Fibroblast of the conjunctiva (primary cell): ENCODE results near the gene CYP1A1.

Experiments used
- DNase-seq: peaks from one replicate; pipeline ENCODE4 v3.0.0-alpha.2; 2010; ENCODE audit warnings: low read depth

CYP1A1 gene

GRCh38 chr15:74692327-74692726, 33.0 kb downstream of the CYP1A1 start:
- no peak for DNase-seq

GRCh38 chr15:74683758-74684157, 41.6 kb downstream of the CYP1A1 start:
- DNase-seq: no peak

GRCh38 chr15:74682954-74683353, 42.4 kb downstream of the CYP1A1 start:
- DNase-seq: no peak

- DNase-seq: no peak
These were observed 44.9 kb downstream of the CYP1A1 start for GRCh38 chr15:74680456-74680855.

- DNase-seq: no peak
These were observed 48.5 kb downstream of the CYP1A1 start for GRCh38 chr15:74676801-74677200.

- no peak for DNase-seq
These were observed 51.2 kb downstream of the CYP1A1 start for GRCh38 chr15:74674161-74674560.

- DNase-seq: no peak
These were observed 55.7 kb downstream of the CYP1A1 start for GRCh38 chr15:74669627-74670026.
